ENCODE results near the gene SNCAIP. TPM values are rescaled to one million over a fixed set of nuclear protein-coding genes. Genes with fewer than 3 reads are reported as not detected.

SNCAIP gene
- total RNA-seq, 2 experiments from 2014 or later: not detected

GRCh38 chr5:122436615-122437014, 124.6 kb downstream of the SNCAIP start:
- Mint-ChIP-seq H3K27ac (no peak overlapping the region), H3K36me3 (ENCODE audit: low read depth) (no peaks in the 10 kb centered on the region), H3K4me3 (no peak overlapping the region), H3K9me3 (no peaks in the 10 kb centered on the region), H3K4me1 (no peaks in the 10 kb centered on the region), H3K27me3 (no peaks in the 10 kb centered on the region)
- CTCF ChIA-PET: no interaction called here
- POLR2A ChIA-PET: no interaction called here
- no peak for DNase-seq

GRCh38 chr5:122439645-122440044, 127.6 kb downstream of the SNCAIP start:
- H3K9me3 Mint-ChIP-seq: no peaks in the 10 kb centered on the region

GRCh38 chr5:122442938-122443337, 130.9 kb downstream of the SNCAIP start:
- Mint-ChIP-seq H3K27ac (no peak overlapping the region), H3K36me3 (ENCODE audit: low read depth) (no peaks in the 10 kb centered on the region), H3K4me3 (no peak overlapping the region), H3K27me3 (no peaks in the 10 kb centered on the region), H3K9me3 (no peaks in the 10 kb centered on the region), H3K4me1 (no peaks in the 10 kb centered on the region)
- CTCF ChIA-PET: no interaction called here
- no peak for DNase-seq
- POLR2A ChIA-PET: no interaction called here

More at GRCh38 chr5:122439645-122440044, 127.6 kb downstream of the SNCAIP start:
- Mint-ChIP-seq H3K27ac (no peak overlapping the region), H3K4me1 (no peaks in the 10 kb centered on the region), H3K4me3 (no peak overlapping the region), H3K36me3 (ENCODE audit: low read depth) (no peaks in the 10 kb centered on the region), H3K27me3 (no peaks in the 10 kb centered on the region)
- ChIA-PET CTCF (no interaction called here), POLR2A (no interaction called here)
- DNase-seq: no peak

GRCh38 chr5:122444411-122444810, 132.4 kb downstream of the SNCAIP start:
- no peak for DNase-seq
- Mint-ChIP-seq H3K4me3 (no peak overlapping the region), H3K27me3 (no peaks in the 10 kb centered on the region), H3K4me1 (no peaks in the 10 kb centered on the region), H3K36me3 (ENCODE audit: low read depth) (no peaks in the 10 kb centered on the region), H3K9me3 (no peaks in the 10 kb centered on the region), H3K27ac (no peak overlapping the region)
- CTCF ChIA-PET: no interaction called here
- POLR2A ChIA-PET: no interaction called here

GRCh38 chr5:122445070-122445469, 133.0 kb downstream of the SNCAIP start:
- POLR2A ChIA-PET: no interaction called here

GRCh38 chr5:122447072-122447471, 135.0 kb downstream of the SNCAIP start:
- DNase-seq: no peak
- ChIA-PET POLR2A (no interaction called here), CTCF (no interaction called here)
- Mint-ChIP-seq H3K27me3 (no peaks in the 10 kb centered on the region), H3K9me3 (no peaks in the 10 kb centered on the region), H3K4me3 (no peak overlapping the region), H3K4me1 (no peaks in the 10 kb centered on the region), H3K36me3 (ENCODE audit: low read depth) (no peaks in the 10 kb centered on the region), H3K27ac (no peak overlapping the region)

More at GRCh38 chr5:122445070-122445469, 133.0 kb downstream of the SNCAIP start:
- no peaks in the 10 kb centered on the region for H3K36me3 Mint-ChIP-seq (ENCODE audit: low read depth)
- no peaks in the 10 kb centered on the region for H3K9me3 Mint-ChIP-seq
- H3K4me1 Mint-ChIP-seq: no peaks in the 10 kb centered on the region
- H3K27ac Mint-ChIP-seq: no peak overlapping the region
- no peak overlapping the region for H3K4me3 Mint-ChIP-seq
- no peak for DNase-seq
- H3K27me3 Mint-ChIP-seq: no peaks in the 10 kb centered on the region
- CTCF ChIA-PET: no interaction called here

- Mint-ChIP-seq H3K4me3 (no peak overlapping the region), H3K4me1 (no peaks in the 10 kb centered on the region), H3K9me3 (no peaks in the 10 kb centered on the region), H3K36me3 (ENCODE audit: low read depth) (no peaks in the 10 kb centered on the region), H3K27ac (no peak overlapping the region), H3K27me3 (no peaks in the 10 kb centered on the region)
- ChIA-PET CTCF (interaction anchor here (0.6 kb wide), 1 partner anchor 137 kb away, joined by 3 read pairs; no protein-coding TSS in a partner anchor), POLR2A (no interaction called here)
- no peak for DNase-seq
Observed at GRCh38 chr5:122447879-122448278, 135.8 kb downstream of the SNCAIP start.

- no peaks in the 10 kb centered on the region for H3K4me1 Mint-ChIP-seq
- POLR2A ChIA-PET: no interaction called here
- H3K36me3 Mint-ChIP-seq (ENCODE audit: low read depth): no peaks in the 10 kb centered on the region
- H3K4me3 Mint-ChIP-seq: no peak overlapping the region
- CTCF ChIA-PET: no interaction called here
- H3K27me3 Mint-ChIP-seq: no peaks in the 10 kb centered on the region
- no peak overlapping the region for H3K27ac Mint-ChIP-seq
- DNase-seq: no peak
- H3K9me3 Mint-ChIP-seq: no peaks in the 10 kb centered on the region
Observed at GRCh38 chr5:122454541-122454940, 142.5 kb downstream of the SNCAIP start.

GRCh38 chr5:122455939-122456338, 143.9 kb downstream of the SNCAIP start:
- no peaks in the 10 kb centered on the region for H3K9me3 Mint-ChIP-seq
- DNase-seq: no peak
- no peaks in the 10 kb centered on the region for H3K4me1 Mint-ChIP-seq
- CTCF ChIA-PET: no interaction called here
- H3K27me3 Mint-ChIP-seq: no peaks in the 10 kb centered on the region
- H3K27ac Mint-ChIP-seq: no peak overlapping the region
- POLR2A ChIA-PET: no interaction called here
- H3K36me3 Mint-ChIP-seq (ENCODE audit: low read depth): no peaks in the 10 kb centered on the region
- no peak overlapping the region for H3K4me3 Mint-ChIP-seq

GRCh38 chr5:122457178-122457826, 145.3 kb downstream of the SNCAIP start:
- ChIA-PET POLR2A (no interaction called here), CTCF (no interaction called here)
- H3K9me3 Mint-ChIP-seq: no peaks in the 10 kb centered on the region
- no peaks in the 10 kb centered on the region for H3K27me3 Mint-ChIP-seq
- H3K27ac Mint-ChIP-seq: no peak overlapping the region
- no peaks in the 10 kb centered on the region for H3K4me1 Mint-ChIP-seq
- H3K36me3 Mint-ChIP-seq (ENCODE audit: low read depth): no peaks in the 10 kb centered on the region
- H3K4me3 Mint-ChIP-seq: no peak overlapping the region
- DNase-seq: no peak

- Mint-ChIP-seq H3K9me3 (no peaks in the 10 kb centered on the region), H3K27ac (no peak overlapping the region), H3K4me1 (no peaks in the 10 kb centered on the region), H3K36me3 (ENCODE audit: low read depth) (no peaks in the 10 kb centered on the region), H3K4me3 (no peak overlapping the region), H3K27me3 (no peaks in the 10 kb centered on the region)
- CTCF ChIA-PET: no interaction called here
- POLR2A ChIA-PET: no interaction called here
- DNase-seq: no peak
Observed at GRCh38 chr5:122458278-122458872, 146.3 kb downstream of the SNCAIP start.

GRCh38 chr5:122462486-122462885, 150.4 kb downstream of the SNCAIP start:
- ChIA-PET POLR2A (no interaction called here), CTCF (no interaction called here)
- H3K9me3 Mint-ChIP-seq: no peaks in the 10 kb centered on the region
- no peaks in the 10 kb centered on the region for H3K27me3 Mint-ChIP-seq
- H3K4me3 Mint-ChIP-seq: no peak overlapping the region
- DNase-seq: no peak
- H3K4me1 Mint-ChIP-seq: no peaks in the 10 kb centered on the region
- no peak overlapping the region for H3K27ac Mint-ChIP-seq
- no peaks in the 10 kb centered on the region for H3K36me3 Mint-ChIP-seq (ENCODE audit: low read depth)

GRCh38 chr5:122463221-122463620, 151.2 kb downstream of the SNCAIP start:
- Mint-ChIP-seq H3K36me3 (ENCODE audit: low read depth) (no peaks in the 10 kb centered on the region), H3K4me3 (no peak overlapping the region), H3K9me3 (no peaks in the 10 kb centered on the region), H3K27ac (no peak overlapping the region), H3K4me1 (no peaks in the 10 kb centered on the region), H3K27me3 (no peaks in the 10 kb centered on the region)
- POLR2A ChIA-PET: no interaction called here
- CTCF ChIA-PET: no interaction called here
- DNase-seq: no peak

- H3K27me3 Mint-ChIP-seq: no peaks in the 10 kb centered on the region
- ChIA-PET POLR2A (no interaction called here), CTCF (no interaction called here)
- H3K27ac Mint-ChIP-seq: no peak overlapping the region
- H3K9me3 Mint-ChIP-seq: no peaks in the 10 kb centered on the region
- no peak overlapping the region for H3K4me3 Mint-ChIP-seq
- H3K4me1 Mint-ChIP-seq: no peaks in the 10 kb centered on the region
- no peaks in the 10 kb centered on the region for H3K36me3 Mint-ChIP-seq (ENCODE audit: low read depth)
- no peak for DNase-seq
Observed at GRCh38 chr5:122464191-122464590, 152.2 kb downstream of the SNCAIP start.

Measured in activated CD4-positive, alpha-beta T cell treated with anti-CD3 and anti-CD28 coated beads, Interleukin-2, amount 10 ng/mL, durations not matched to agents 7 days and 5 days (primary cell).